ENCODE results near the gene KIAA1217. TPM values are rescaled to one million over a fixed set of nuclear protein-coding genes. Genes with fewer than 3 reads are reported as not detected.

The KIAA1217 gene
- total RNA-seq, 4 donors from 2014 or later = 10.1 to 15.9 (median 12.5) TPM

GRCh38 chr10:24404567-24404966, 195.6 kb downstream of the KIAA1217 start:
- Histone ChIP-seq H3K27ac (replicated peaks in 1 of 4) (no peak overlapping the region), H3K27me3 (no peaks in the 10 kb centered on the region), H3K36me3 (no peaks in the 10 kb centered on the region), H3K9me3 (no peaks in the 10 kb centered on the region), H3K4me1 (no peaks in the 10 kb centered on the region), H3K4me3 (no peak overlapping the region)
- TF ChIP-seq POLR2AphosphoS5 (IDR thresholded peaks at IDR 0.05) = no peak
- no peak for TF ChIP-seq POLR2A (IDR thresholded peaks at IDR 0.05; ENCODE audit: low read depth)
- TF ChIP-seq CTCF (IDR thresholded peaks at IDR 0.05) = no peak
- no peak for TF ChIP-seq EP300 (IDR thresholded peaks at IDR 0.05)
- intact Hi-C loops (cut with DNase I) = no loop called here
- DNase-seq (ENCODE audit: extremely low spot score) = no peak
- WGBS = 73% methylated on average over 3 of the region's 3 CpGs

- TF ChIP-seq POLR2A (IDR thresholded peaks at IDR 0.05; ENCODE audit: low read depth) = no peak
- no peak for TF ChIP-seq POLR2AphosphoS5 (IDR thresholded peaks at IDR 0.05)
- Histone ChIP-seq H3K27me3 (no peaks in the 10 kb centered on the region), H3K9me3 (no peaks in the 10 kb centered on the region), H3K4me3 (no peak overlapping the region), H3K27ac (replicated peaks in 1 of 4) (no peak overlapping the region), H3K4me1 (no peaks in the 10 kb centered on the region), H3K36me3 (no peaks in the 10 kb centered on the region)
- no peak for DNase-seq (ENCODE audit: extremely low spot score)
- 90% methylated on average over 1 of the region's 1 CpG for WGBS
- intact Hi-C loops (cut with DNase I) = no loop called here
Observed at GRCh38 chr10:24405635-24406034, 196.7 kb downstream of the KIAA1217 start.

- no peak for DNase-seq (ENCODE audit: extremely low spot score)
- H3K27me3 ChIP-seq = no peaks in the 10 kb centered on the region
- peaks cover 0 to 3% (median 0%) of the 10 kb centered on the region in 4 donors for H3K4me1 ChIP-seq
- 96% methylated on average over 12 of the region's 12 CpGs for WGBS
- no peak overlapping the region for H3K4me3 ChIP-seq
- H3K9me3 ChIP-seq = no peaks in the 10 kb centered on the region
- intact Hi-C loops (cut with DNase I) = no loop called here
- TF ChIP-seq CTCF (IDR thresholded peaks at IDR 0.05) (no peak), POLR2A (IDR thresholded peaks at IDR 0.05; ENCODE audit: low read depth) (no peak), EP300 (IDR thresholded peaks at IDR 0.05) (no peak), POLR2AphosphoS5 (IDR thresholded peaks at IDR 0.05) (no peak)
- H3K36me3 ChIP-seq = no peaks in the 10 kb centered on the region
- H3K27ac ChIP-seq (replicated peaks in 1 of 4) = no peak overlapping the region
Observed at GRCh38 chr10:24406809-24407483, 198.0 kb downstream of the KIAA1217 start.

- H3K27me3 ChIP-seq = no peaks in the 10 kb centered on the region
Observed at GRCh38 chr10:24407928-24408327, 199.0 kb downstream of the KIAA1217 start.

GRCh38 chr10:24408365-24408764, 199.4 kb downstream of the KIAA1217 start:
- no peak overlapping the region for H3K4me3 ChIP-seq
- no peaks in the 10 kb centered on the region for H3K27me3 ChIP-seq
- peaks cover 0 to 3% (median 0%) of the 10 kb centered on the region in 4 donors for H3K4me1 ChIP-seq
- no peaks in the 10 kb centered on the region for H3K9me3 ChIP-seq
- DNase-seq (ENCODE audit: extremely low spot score) = no peak
- H3K36me3 ChIP-seq = no peaks in the 10 kb centered on the region
- WGBS = 97% methylated on average over 2 of the region's 2 CpGs
- H3K27ac ChIP-seq (replicated peaks in 1 of 4) = no peak overlapping the region
- intact Hi-C loops (cut with DNase I) = no loop called here
- TF ChIP-seq CTCF (IDR thresholded peaks at IDR 0.05) (no peak), EP300 (IDR thresholded peaks at IDR 0.05) (no peak), POLR2AphosphoS5 (IDR thresholded peaks at IDR 0.05) (no peak), POLR2A (IDR thresholded peaks at IDR 0.05; ENCODE audit: low read depth) (no peak)

More at GRCh38 chr10:24407928-24408327, 199.0 kb downstream of the KIAA1217 start:
- TF ChIP-seq EP300 (IDR thresholded peaks at IDR 0.05) (no peak), CTCF (IDR thresholded peaks at IDR 0.05) (no peak), POLR2AphosphoS5 (IDR thresholded peaks at IDR 0.05) (no peak), POLR2A (IDR thresholded peaks at IDR 0.05; ENCODE audit: low read depth) (no peak)
- Histone ChIP-seq H3K4me3 (no peak overlapping the region), H3K36me3 (no peaks in the 10 kb centered on the region), H3K27ac (replicated peaks in 1 of 4) (no peak overlapping the region), H3K4me1 (peaks cover 0 to 3% (median 0%) of the 10 kb centered on the region in 4 donors), H3K9me3 (no peaks in the 10 kb centered on the region)
- intact Hi-C loops (cut with DNase I) = no loop called here
- no peak for DNase-seq (ENCODE audit: extremely low spot score)

Measured in esophagus muscularis mucosa (tissue), 4 donors.